NCI-H2171 (cell line): Measurements from ENCODE around the gene FRAS1.

Source experiments
- DNase-seq: peaks from one replicate; lab custom pipeline; 2025; lab: John Stamatoyannopoulos, UW

The FRAS1 gene

DNA sequence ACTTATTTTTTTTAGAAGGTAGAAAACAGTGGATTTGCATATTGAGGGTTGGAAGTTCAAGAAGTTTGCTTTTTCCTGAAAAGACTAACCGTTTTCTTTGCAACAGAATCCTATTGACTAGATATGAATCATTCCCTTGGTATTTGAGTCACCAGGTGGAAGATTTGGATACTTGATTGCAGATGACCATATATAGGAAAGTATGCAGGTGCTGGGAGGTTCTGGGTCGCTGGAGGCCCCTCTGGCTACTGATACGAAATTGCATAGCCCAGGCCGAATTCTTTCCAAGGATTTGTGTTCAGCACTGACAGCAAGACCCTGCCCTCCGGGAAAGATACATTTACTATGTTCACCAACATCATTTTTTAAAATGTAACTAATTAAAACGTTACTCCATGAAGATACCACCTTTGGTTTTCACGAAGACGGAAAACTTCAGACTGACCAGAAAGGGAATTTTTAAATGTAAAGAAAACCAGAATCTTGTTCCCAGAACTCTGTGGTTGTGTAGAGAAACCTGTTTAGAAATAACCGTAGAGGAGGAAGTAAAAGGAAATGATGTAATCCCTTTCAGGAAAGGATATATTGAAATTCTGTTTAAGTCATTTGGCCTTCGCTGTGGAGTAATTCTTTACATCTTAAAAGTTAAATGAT lies 495.4 kb downstream of the FRAS1 start:
- DNase-seq, result no peak

DNA sequence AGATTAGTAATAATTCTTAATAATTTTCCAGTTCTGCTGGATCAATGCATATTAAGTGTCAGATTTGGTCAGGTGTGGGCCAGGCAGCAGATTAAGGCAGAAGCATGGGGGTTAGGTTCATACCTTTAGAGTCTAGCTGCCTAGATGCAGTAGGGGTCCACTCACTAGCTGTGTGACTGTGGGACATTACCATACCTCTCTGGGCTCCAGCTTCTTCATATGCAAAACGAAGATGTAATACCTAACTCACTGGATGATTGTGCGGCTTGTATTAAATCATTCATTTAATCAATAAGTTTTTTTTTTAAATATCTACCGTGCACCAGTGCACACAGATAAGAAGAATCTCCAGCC lies 495.9 kb downstream of the FRAS1 start:
- no peak for DNase-seq

GRCh38 chr4:78553529-78554060 lies 496.5 kb downstream of the FRAS1 start:
- no peak for DNase-seq

DNA sequence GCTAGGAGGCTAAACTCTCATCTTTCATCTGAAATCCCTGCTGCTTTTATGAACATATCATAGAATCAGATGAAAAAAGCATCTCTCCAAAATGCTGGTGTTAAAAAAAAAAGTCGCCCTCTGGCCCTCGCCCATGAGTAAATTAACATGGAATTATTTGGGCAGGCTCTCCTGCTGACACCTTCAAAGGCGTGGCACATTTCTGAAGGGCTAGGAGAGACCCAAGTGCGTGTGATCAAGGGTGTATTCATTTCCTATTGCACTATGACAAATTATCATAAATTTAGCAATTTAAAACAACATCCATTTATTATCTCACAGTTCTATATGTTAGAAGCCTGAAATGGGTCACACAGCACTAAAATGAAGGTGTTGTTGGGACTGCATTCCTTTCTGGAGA lies 499.5 kb downstream of the FRAS1 start:
- no peak for DNase-seq

DNA sequence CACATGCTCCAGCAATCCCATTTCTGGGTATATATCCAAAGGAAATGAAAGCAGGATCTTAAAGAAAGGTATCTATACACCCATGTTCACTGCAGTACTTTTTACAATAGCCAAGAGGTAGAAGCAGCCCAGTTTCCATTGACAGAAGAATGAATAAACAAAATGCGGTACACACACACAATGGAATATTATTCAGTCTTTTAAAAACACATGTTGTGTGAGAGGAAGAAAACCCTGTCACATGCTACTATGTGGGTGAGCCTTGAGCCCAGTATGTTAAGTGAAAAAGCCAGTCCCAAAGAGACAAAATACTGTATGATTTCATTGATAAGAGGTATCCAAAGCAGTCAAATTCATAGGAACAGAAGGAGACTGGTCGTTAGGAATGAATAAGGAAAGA lies 500.7 kb downstream of the FRAS1 start:
- DNase-seq, result no peak

DNA sequence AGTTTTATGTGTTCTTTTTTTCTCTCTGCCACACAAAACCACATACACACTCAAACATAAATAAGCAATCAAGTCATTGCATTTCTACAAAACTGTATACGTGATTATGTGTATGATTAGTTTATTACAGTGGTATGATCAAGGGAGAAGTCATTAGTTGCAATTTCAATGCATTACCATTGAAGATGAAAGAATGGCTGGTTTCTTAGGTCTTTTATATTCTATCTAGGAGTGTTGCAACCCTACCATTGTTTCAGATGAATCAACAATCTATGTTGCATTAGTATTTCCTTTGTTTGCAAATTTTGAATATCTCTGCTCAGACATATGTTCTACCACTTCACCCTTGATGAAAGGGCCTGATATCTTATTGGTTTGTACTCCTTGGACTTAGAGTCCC lies 501.3 kb downstream of the FRAS1 start:
- DNase-seq, result no peak

DNA sequence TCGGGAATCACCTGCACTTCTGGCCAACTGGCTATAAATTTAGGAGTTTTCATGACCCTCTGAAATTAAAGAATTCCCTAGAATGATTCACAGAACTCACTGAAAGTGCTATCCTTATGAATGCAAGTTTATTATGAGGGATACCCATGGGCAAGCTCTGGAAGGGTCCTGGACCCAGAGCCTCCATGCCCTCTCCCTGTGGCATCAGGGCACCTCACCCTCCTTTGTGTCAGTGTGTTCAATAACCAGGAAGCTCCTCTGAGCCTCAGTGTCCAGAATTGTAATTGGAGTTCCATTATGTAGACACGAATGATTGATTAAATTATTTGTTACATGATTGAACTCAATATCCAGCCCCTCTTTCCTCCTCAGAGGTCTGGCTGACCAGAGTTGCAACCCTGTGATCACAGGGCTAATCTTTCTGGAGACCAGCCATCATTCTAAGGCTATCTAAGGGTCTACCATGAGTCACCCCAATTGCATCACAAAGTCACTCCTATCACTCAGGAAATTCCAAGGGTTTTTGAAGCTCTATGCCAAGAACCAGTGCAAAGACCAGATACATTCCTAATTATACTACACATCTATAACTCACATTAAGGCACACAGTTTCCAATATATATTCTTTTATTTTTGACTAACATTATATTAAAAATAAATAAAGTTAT lies 503.3 kb downstream of the FRAS1 start:
- DNase-seq, result no peak

DNA sequence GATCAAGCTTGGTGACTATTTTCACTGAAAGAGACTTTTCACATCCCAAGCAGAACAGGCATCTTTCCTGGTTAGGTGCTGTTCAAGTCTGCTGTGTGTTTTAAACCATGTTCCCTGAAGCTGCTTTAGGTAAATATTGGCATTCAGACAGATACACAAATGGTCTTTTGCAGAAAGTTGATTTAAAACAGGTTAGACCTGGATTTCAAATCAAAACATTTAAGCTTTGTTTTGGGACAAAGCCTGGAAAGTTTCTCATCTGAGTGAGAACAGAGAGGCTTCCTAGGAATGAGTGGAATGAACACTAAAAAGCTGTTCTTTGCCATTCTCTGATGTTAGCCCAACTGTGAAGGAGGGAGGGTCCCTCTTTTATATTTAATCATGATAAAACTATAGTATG lies 504.6 kb downstream of the FRAS1 start:
- DNase-seq, result no peak

DNA sequence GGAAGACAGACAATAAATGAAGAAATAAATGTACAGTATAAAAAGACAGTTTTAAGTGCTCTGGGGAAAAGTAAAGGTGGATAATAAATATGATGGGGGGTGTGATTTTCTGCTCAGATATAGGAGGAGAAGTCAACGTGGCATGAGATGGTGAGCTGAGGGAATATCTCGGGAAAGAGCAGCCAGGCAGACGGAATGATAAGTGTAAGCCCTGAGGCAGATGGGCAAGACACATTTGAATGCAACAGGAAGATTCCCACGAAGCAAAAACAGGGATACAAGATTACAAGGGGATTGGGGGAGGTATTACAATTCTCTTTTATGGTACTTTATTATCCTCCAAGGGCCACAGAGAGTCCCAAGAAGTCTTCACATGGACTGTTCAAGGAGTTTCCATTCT lies 505.6 kb downstream of the FRAS1 start:
- no peak for DNase-seq

DNA sequence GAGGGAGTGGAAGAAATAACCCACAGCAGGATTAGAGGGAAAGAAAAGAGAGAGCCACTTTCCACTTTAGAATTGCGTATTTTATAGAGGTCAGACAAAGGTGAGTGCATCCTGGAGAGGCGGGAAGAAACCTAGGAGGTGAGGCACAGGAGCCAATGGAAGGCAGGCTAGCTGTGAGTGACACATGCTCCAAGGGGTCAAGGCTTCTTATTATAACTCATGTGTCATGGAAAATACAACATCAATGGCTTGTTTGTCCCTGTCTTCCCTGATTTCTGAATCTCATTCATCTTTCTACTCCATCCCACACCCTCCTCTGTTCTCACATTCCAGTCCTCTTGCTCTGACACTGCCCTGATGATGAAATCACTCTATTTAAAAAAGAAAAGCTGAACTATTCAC lies 508.8 kb downstream of the FRAS1 start:
- DNase-seq, result no peak

DNA sequence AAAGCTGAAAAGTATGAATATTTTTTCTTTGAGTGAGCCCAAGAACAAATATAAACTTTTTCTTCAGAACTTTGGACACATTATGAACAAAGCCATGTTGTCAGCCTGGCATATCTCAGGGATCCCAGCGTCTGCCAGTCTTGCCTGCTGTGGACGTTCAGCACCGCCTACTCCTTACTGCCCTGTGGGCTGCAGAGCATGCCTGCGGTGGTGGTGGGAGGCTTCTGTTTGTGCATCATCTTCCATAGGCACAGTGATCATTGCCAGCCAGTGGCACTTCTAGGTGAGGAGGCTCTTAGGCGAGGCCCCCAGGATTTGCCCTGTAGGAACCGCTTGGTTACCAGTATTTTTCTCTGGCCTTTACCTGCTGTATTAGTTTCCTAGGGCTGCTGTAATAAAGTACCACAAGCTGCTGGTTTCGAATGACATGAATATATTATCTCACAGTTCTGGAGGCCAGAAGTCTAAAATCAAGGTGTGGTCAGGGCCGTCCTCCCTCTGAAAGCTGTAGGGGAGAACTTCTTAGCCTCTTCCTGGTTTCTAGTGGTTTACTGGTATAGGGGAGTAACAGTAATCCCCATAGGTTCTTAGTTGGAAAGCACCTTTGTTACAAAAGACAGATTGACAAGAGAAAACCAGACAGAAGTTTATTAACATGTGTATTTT lies 509.8 kb downstream of the FRAS1 start:
- no peak for DNase-seq

- no peak for DNase-seq
Observed at GRCh38 chr4:78567500-78568060, 510.5 kb downstream of the FRAS1 start.

DNA sequence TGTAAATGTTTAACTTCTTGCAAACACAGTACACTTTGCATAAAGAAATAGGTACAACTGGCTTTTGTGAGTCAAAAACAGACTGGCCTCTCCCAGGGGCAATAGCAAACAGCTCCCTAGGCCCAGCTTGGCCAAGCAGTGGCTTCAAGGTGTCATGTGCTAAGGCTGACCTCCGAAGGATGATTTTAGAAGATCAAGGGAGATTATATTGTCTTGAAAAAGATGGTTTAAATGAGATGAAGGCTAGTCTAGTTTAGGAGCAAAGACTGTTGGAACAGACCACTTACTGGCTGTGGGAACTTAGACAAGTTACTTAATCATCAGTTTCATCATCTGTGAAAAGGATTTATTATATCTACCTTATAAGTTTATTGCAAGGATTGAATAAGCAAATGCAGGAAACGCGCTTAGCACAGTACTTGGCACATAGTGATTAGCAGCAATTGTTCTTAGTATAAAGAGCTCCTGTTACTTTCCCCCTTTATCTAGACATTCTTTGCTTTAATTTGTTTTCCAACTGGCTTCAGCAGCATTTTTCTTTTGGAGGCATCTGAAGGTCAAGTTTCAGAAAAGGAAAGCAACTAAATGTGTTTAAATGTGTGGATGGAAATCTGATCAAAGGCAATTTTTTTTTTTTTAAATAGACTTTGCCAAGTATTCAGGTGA lies 511.6 kb downstream of the FRAS1 start:
- no peak for DNase-seq

DNA sequence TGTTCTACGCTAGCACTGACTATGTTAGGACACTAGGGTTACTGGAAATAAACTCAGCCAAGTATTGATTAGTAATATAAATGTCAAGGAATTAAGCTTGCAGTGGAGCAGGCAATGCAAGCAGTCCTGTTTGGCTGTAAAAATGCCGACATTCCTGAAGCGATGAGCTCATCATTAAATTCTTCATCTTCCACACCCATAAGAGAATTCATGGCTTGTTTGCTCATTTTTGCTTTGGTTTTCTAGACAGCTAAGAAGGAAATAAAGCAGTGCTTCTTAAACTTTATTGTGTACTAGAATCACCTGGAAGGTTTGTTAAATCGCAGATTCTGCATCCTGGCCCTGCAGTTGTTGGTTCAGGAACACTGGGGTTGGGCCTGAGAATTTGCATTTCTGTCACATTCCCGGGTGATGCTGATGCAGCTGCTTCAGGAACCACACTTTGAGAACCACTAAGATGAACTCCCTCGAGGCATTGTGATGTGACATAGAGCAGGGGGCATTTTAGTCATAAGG lies 512.2 kb downstream of the FRAS1 start:
- no peak for DNase-seq

GRCh38 chr4:78570117-78570516 lies 513.0 kb downstream of the FRAS1 start:
- no peak for DNase-seq

GRCh38 chr4:78571804-78572203 lies 514.7 kb downstream of the FRAS1 start:
- no peak for DNase-seq

DNA sequence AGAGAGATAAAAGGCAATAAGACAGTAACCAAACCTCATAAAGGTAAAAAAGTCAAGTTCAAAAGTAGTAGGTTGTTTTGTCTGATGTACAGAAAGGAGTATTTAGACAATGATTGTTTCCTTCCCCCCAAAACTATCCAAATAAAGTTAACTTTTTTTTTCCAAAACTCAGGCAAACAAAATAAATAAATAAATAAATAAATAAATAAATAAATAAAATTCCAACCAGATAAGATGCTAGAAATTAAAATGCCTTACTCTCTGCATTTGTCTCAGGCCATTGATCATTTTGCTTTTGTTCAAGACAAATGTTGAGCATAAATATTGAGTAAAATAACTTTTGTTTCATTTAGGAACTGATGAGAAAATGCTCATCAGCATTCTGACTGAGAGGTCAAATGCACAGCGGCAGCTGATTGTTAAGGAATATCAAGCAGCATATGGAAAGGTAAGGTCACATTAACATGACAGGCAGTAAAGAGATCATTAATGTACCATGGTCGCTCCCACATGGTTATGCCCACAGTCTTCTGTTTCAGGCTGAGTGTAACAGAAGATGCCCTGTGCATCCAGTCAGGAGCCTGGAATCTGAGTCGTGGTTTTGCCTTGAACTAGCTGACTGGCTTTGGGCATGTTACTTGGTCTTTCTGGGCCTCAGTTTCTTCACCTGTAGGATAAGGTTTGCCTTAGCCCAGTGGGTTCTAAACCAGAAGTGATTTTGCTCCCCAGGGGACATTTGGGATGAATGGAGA lies 521.7 kb downstream of the FRAS1 start:
- DNase-seq, result no peak

- DNase-seq, result no peak
Observed at GRCh38 chr4:78581618-78582017, 524.5 kb downstream of the FRAS1 start.

DNA sequence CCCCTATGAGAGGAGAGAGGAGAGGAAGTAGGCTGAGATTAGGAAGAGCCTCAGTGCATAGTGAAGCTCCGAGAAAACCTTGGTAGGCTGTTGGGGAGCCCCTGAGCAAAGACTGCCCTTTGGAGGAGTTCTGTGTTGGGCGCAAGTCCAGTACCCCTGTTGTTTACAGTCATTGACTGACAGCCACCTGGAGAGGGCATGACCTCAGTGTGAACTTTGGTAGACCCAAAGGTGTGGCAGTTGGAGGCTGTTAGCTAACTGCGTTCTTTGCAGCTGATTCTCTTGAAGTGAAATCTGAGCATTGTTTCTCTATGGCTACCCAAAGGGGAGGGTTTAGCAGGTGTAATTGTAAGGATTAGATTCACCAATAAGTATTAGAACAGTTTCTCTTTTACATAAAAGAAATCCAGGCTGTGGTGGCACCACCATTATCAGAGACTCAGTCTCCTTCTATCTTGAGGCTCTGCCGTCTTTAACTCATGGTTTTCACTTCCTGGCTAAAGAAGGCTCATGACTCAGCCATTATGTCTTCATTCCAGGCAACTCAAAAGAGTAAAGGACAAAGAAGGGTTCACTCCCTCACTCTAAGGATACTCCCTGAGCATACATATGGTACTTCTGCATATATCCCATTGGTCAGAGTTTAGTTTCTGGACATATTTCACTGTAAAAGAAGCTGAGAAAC lies 527.9 kb downstream of the FRAS1 start:
- no peak for DNase-seq

GRCh38 chr4:78585633-78586032 lies 528.5 kb downstream of the FRAS1 start:
- DNase-seq, result no peak
